Pancreas (tissue), 10 donors: ENCODE measurements around the gene BPTF. TPM values are rescaled to one million over a fixed set of nuclear protein-coding genes. Genes with fewer than 3 reads are reported as not detected.
"Not testable (repeated sequence)": the region's sequence is repeated elsewhere in the genome, so short reads cannot be mapped to it uniquely, and the experiment has no call there.

Experiments used
- ATAC-seq, 4 donors: fragments of 200-7000 bp; cut with Tn5 transposase; one replicate each; pipeline versions ENCODE4 v1.8.0 to v1.9.1; 2020; ENCODE audit warnings: mild to moderate bottlenecking in 4 of 4, moderate library complexity in 4 of 4
- DNase-seq, 6 donors: peaks; one replicate each; pipeline ENCODE4 v3.0.0-alpha.2; 2020
- FAIRE-seq: peaks from 2 replicates; lab custom pipeline; 2012; peaks lifted over from hg19 to GRCh38; lab: Jason Lieb, UNC
- H3K27ac ChIP-seq, 4 donors: fragments of 200-600 bp; sonication (generic); 1 replicate in 3 of 4; 2 replicates in 1 of 4; pipeline versions ENCODE4 v1.5.0 to v1.8.0; 2020
- H3K27me3 ChIP-seq, 4 donors: fragments of 200-600 bp; one replicate each; pipeline ENCODE4 v1.8.0; 2021
- H3K36me3 ChIP-seq, 3 donors: fragments of 200-600 bp; sonication (generic) in 1 of 3; one replicate each; pipeline versions ENCODE4 v1.5.0 to v1.8.0; 2020 to 2021
- H3K4me1 ChIP-seq, 3 donors: fragments of 200-600 bp; one replicate each; pipeline ENCODE4 v1.8.0; 2021
- H3K4me3 ChIP-seq, 4 donors: fragments of 200-600 bp; sonication (generic) in 2 of 4; one replicate each; pipeline versions ENCODE4 v1.5.0 to v1.8.0; 2020 to 2021
- H3K9me3 ChIP-seq, 4 donors: fragments of 200-600 bp; one replicate each; pipeline ENCODE4 v1.8.0; 2021
- CTCF ChIP-seq, 4 donors: fragments of 200-600 bp; sonication (generic) in 3 of 4; IDR thresholded peaks; one replicate each; pipeline versions ENCODE4 v1.5.0 to v1.8.0; 2021; ENCODE audit warnings: antibody characterized with exemption in 4 of 4
- WGBS, 2 donors: extraction: QIAGEN DNeasy Blood & Tissue Kit; methylation state at CpG; one replicate each; pipeline ENCODE4 v1.1.7; 2013; 5-methylcytosine and 5-hydroxymethylcytosine counted together
- intact Hi-C, 3 donors: fragments of 100-400 bp; cut with DNase I; formaldehyde crosslinking; loops; one replicate each; pipeline versions ENCODE4 v1.11.1 to v1.14.2; 2022
- polyA plus RNA-seq, 2 donors: library from polyadenylated mRNA; stranded (reverse); fragments of 200-250 nt; gene quantifications; one replicate each; pipeline ENCODE4 v1.2.3, GENCODE V29; 2013
- total RNA-seq, 6 donors: library from RNA; stranded (reverse); fragmentation: NEBNext Ultra II Directional in 4 of 6; extraction: Animal tissue kit (Norgen Biotek cat#: 25700) in 4 of 6; gene quantifications; one replicate each; pipeline versions ENCODE4 v1.2.1 to v1.2.4, GENCODE V29; 2021 to 2023
- donor health status: healthy with polysubstance abuse.
- donor health status: DM: no; HTN: no; CAD: no; lungs with moderate emphysema.
- donor health status: DM: no; HTN: no; CAD: no.
- donor health status: control.
- donor health status: control.
- donor health status: Bipolar disorder and iron deficiency.
- donor health status: DM: yes; HTN: yes; CAD: no.
- donor health status: DM: no; HTN: no; CAD: no.
- donor health status: DM: no; HTN: no; CAD: no.
- donor health status: DM: yes; HTN: yes; CAD: no.

BPTF gene
- total and polyA plus RNA-seq, 8 donors, result 15.5 to 59.1 (median 34.1) TPM

- no peak for FAIRE-seq
Observed at GRCh38 chr17:67974185-67974584, 148.9 kb downstream of the BPTF start.

GRCh38 chr17:67974598-67975066, 149.3 kb downstream of the BPTF start:
- Histone ChIP-seq H3K4me3 (no peak overlapping the region), H3K9me3 (no peaks in the 10 kb centered on the region), H3K36me3 (peaks cover 0 to 3% (median 0%) of the 10 kb centered on the region in 3 donors), H3K4me1 (no peaks in the 10 kb centered on the region), H3K27ac (no peak overlapping the region), H3K27me3 (no peaks in the 10 kb centered on the region)
- 67 to 69% methylated on average over 8 of the region's 8 CpGs for WGBS, 2 donors
- FAIRE-seq (no peak), ATAC-seq (no peak), DNase-seq (no peak)
- no peak for TF ChIP-seq CTCF (IDR thresholded peaks at IDR 0.05)
- intact Hi-C loops, result no loop called here

More at GRCh38 chr17:67974185-67974584, 148.9 kb downstream of the BPTF start:
- intact Hi-C loops, result no loop called here
- H3K4me3 ChIP-seq, result no peak overlapping the region
- no peaks in the 10 kb centered on the region for H3K4me1 ChIP-seq
- no peak for TF ChIP-seq CTCF (IDR thresholded peaks at IDR 0.05)
- WGBS, 2 donors, result 84% methylated on average over 9 of the region's 9 CpGs
- H3K27ac ChIP-seq, result no peak overlapping the region
- H3K36me3 ChIP-seq, result peaks cover 0 to 3% (median 0%) of the 10 kb centered on the region in 3 donors
- DNase-seq (no peak), ATAC-seq (no peak)
- H3K9me3 ChIP-seq, result no peaks in the 10 kb centered on the region
- no peaks in the 10 kb centered on the region for H3K27me3 ChIP-seq

- H3K4me1 ChIP-seq, intact Hi-C loops, DNase-seq, H3K9me3 ChIP-seq, H3K27me3 ChIP-seq, H3K36me3 ChIP-seq, ATAC-seq, H3K27ac ChIP-seq, FAIRE-seq, H3K4me3 ChIP-seq: not testable (repeated sequence)
- WGBS, 2 donors, result 97 to 98% methylated on average over 6 of the region's 6 CpGs
Observed at GRCh38 chr17:67976306-67976705, 151.0 kb downstream of the BPTF start.

GRCh38 chr17:67980456-67980855, 155.2 kb downstream of the BPTF start:
- Histone ChIP-seq H3K27ac (no peak overlapping the region), H3K4me3 (no peak overlapping the region), H3K9me3 (no peaks in the 10 kb centered on the region), H3K4me1 (no peaks in the 10 kb centered on the region), H3K27me3 (no peaks in the 10 kb centered on the region), H3K36me3 (peaks cover 0 to 3% (median 0%) of the 10 kb centered on the region in 3 donors)
- intact Hi-C loops, result no loop called here
- ATAC-seq (peak in 1 of 4 donors; percentile 18), FAIRE-seq (no peak), DNase-seq (no peak)
- 78% methylated on average over 2 of the region's 2 CpGs for WGBS, 2 donors
- TF ChIP-seq CTCF (IDR thresholded peaks at IDR 0.05), result no peak

GRCh38 chr17:67980883-67981282, 155.6 kb downstream of the BPTF start:
- H3K4me3 ChIP-seq, H3K36me3 ChIP-seq, H3K4me1 ChIP-seq, ATAC-seq, FAIRE-seq, intact Hi-C loops, H3K27ac ChIP-seq, H3K9me3 ChIP-seq, DNase-seq, H3K27me3 ChIP-seq: not testable (repeated sequence)
- WGBS, 2 donors, result 62 to 65% methylated on average over 3 of the region's 3 CpGs

- Histone ChIP-seq H3K27me3 (no peaks in the 10 kb centered on the region), H3K36me3 (no peaks in the 10 kb centered on the region), H3K4me1 (no peaks in the 10 kb centered on the region), H3K4me3 (no peak overlapping the region), H3K27ac (no peak overlapping the region), H3K9me3 (no peaks in the 10 kb centered on the region)
- FAIRE-seq, result no peak
- no peak for ATAC-seq
- TF ChIP-seq CTCF (IDR thresholded peaks at IDR 0.05), result no peak
- no peak for DNase-seq
- 81 to 83% methylated on average over 9 of the region's 9 CpGs for WGBS, 2 donors
- intact Hi-C loops, result no loop called here
Observed at GRCh38 chr17:67982034-67982640, 156.8 kb downstream of the BPTF start.
